K562 (cell line): ENCODE measurements around the gene THOC5. TPM values are rescaled to one million over a fixed set of nuclear protein-coding genes. Genes with fewer than 3 reads are reported as not detected.
A peak's percentile ranks its signal among the peaks of the same experiment; 100 is the strongest.

Experiments
- ATAC-seq: fragments of 200-7000 bp; cut with Tn5 transposase; 3 replicates; pipeline ENCODE4 v1.9.1; 2020; ENCODE audit warnings: moderate library complexity
- BruUV-seq: library from RNA; stranded (reverse); fragments of 400-500 nt; replicated peaks from 2 replicates; lab custom pipeline; 2021; lab: Mats Ljungman, UMichigan
- CTCF ChIA-PET: fragments of 300-600 bp; formaldehyde crosslinking; extraction: SDS; loops from one replicate; lab custom pipeline; 2021; ENCODE audit warnings: low intra/inter-chr PET ratio; lab: Yijun Ruan, JAX
- POLR2A ChIA-PET: fragments of 300-600, 350-650 bp; sonication (Branson Sonifier 250); formaldehyde crosslinking; extraction: SDS; loops from one replicate; lab custom pipeline; 2021; ENCODE audit warnings: antibody characterized with exemption, inconsistent platforms; lab: Yijun Ruan, JAX
- DNase-seq, 4 experiments: peaks; one replicate each; pipeline versions ENCODE4 v3.0.0 to v3.0.0-alpha.2; 2011 to 2018; ENCODE audit warnings: low spot score in 3 of 4, mixed read lengths in 3 of 4; ENCODE audit errors: extremely low read depth in 1 of 4
- FAIRE-seq: peaks from 2 replicates; lab custom pipeline; 2011; peaks lifted over from hg19 to GRCh38; lab: Jason Lieb, UNC
- H2AFZ ChIP-seq: 2 replicates; pipeline ENCODE4 v1.6.0; 2011; ENCODE audit warnings: low read depth, low read length, control low read depth, inconsistent platforms
- H3K27ac ChIP-seq: fragments of 200-600 bp; 3 replicates; pipeline ENCODE4 v1.8.0; 2011; ENCODE audit warnings: low read depth, mild to moderate bottlenecking, control low read depth, inconsistent platforms, low read length, moderate library complexity, mixed read lengths; ENCODE audit errors: extremely low read depth
- H3K27me3 ChIP-seq, 2 experiments: fragments of 300-600 bp in 1 of 2; 2 replicates in 1 of 2; 3 replicates in 1 of 2; pipeline versions ENCODE4 v1.6.0 to v1.8.0; 2011; ENCODE audit warnings: inconsistent platforms in 2 of 2, low read length in 2 of 2, mild to moderate bottlenecking in 1 of 2, mixed read lengths in 1 of 2, moderate library complexity in 1 of 2; ENCODE audit not compliant: control insufficient read depth in 2 of 2, insufficient read depth in 2 of 2
- H3K36me3 ChIP-seq: fragments of 300-600 bp; 3 replicates; pipeline ENCODE4 v1.8.0; 2011; ENCODE audit warnings: mild to moderate bottlenecking, low read length, inconsistent platforms; ENCODE audit not compliant: control insufficient read depth, insufficient read depth
- H3K4me1 ChIP-seq, 2 experiments: fragments of 200-600 bp in 1 of 2; replicated peaks in 1 of 2; 2 replicates in 1 of 2; 3 replicates in 1 of 2; pipeline versions ENCODE4 v1.5.1 to v1.8.0; 2011; ENCODE audit warnings: inconsistent platforms in 2 of 2, low read length in 2 of 2, mild to moderate bottlenecking in 1 of 2, mixed read lengths in 1 of 2, moderate library complexity in 1 of 2; ENCODE audit not compliant: control insufficient read depth in 2 of 2, insufficient read depth in 2 of 2
- H3K4me2 ChIP-seq: 2 replicates; pipeline ENCODE4 v1.6.1; 2011; ENCODE audit warnings: low read length, control low read depth, inconsistent platforms, mixed read lengths; ENCODE audit not compliant: insufficient read depth
- H3K4me3 ChIP-seq: fragments of 200-600 bp; sonication (generic), shearing (Covaris generic); 2 replicates; pipeline ENCODE4 v1.5.1; 2016; ENCODE audit warnings: control low read depth, inconsistent platforms
- H3K79me2 ChIP-seq: fragments of 200-600 bp; 3 replicates; pipeline ENCODE4 v1.8.0; 2011; ENCODE audit warnings: low read length, inconsistent platforms; ENCODE audit not compliant: control insufficient read depth, insufficient read depth
- H3K9ac ChIP-seq, 2 experiments: 2 replicates each; pipeline versions ENCODE4 v1.6.0 to v1.6.1; 2011; ENCODE audit warnings: low read depth in 2 of 2, low read length in 2 of 2, control low read depth in 1 of 2, inconsistent platforms in 1 of 2, mild to moderate bottlenecking in 1 of 2, mixed read lengths in 1 of 2; ENCODE audit not compliant: insufficient read depth in 1 of 2
- H3K9me1 ChIP-seq: one replicate; pipeline ENCODE4 v1.6.0; 2011; ENCODE audit warnings: inconsistent platforms, mild to moderate bottlenecking, low read length, moderate library complexity; ENCODE audit not compliant: control insufficient read depth, insufficient read depth
- H3K9me3 ChIP-seq: replicated peaks from 2 replicates; pipeline ENCODE4 v1.5.1; 2011; ENCODE audit warnings: low read depth, low read length, inconsistent platforms; ENCODE audit not compliant: control insufficient read depth, insufficient read depth
- H4K20me1 ChIP-seq: replicated peaks from 2 replicates; pipeline ENCODE4 v1.6.1; 2011; ENCODE audit warnings: low read length, inconsistent platforms, mixed read lengths; ENCODE audit not compliant: control insufficient read depth, insufficient read depth
- CBX2 ChIP-seq: fragments of 200-600 bp; sonication (generic); IDR thresholded peaks from one replicate; pipeline ENCODE4 v1.6.1; 2012; ENCODE audit warnings: mild to moderate bottlenecking, low read length, inconsistent platforms; ENCODE audit not compliant: insufficient read depth, poor library complexity, severe bottlenecking
- HNRNPUL1 ChIP-seq: fragments of 200-400 bp; formaldehyde crosslinking; IDR thresholded peaks from 2 replicates; pipeline ENCODE4 v1.6.1; 2017; ENCODE audit warnings: low read length
- MBD2 ChIP-seq: sonication (generic); IDR thresholded peaks from 2 replicates; pipeline ENCODE4 v1.6.1; 2016; ENCODE audit warnings: low read depth, borderline replicate concordance
- NFATC3 ChIP-seq: fragments of 450-650 bp; IDR thresholded peaks from 2 replicates; pipeline ENCODE4 v1.6.1; 2017; ENCODE audit warnings: mild to moderate bottlenecking
- NR3C1 ChIP-seq: sonication (generic); formaldehyde crosslinking; IDR thresholded peaks from 2 replicates; pipeline ENCODE4 v1.8.1; 2022; ENCODE audit warnings: missing genetic modification reagents
- PHB ChIP-seq: fragments of 250-450 bp; sonication (Bioruptor Pico); IDR thresholded peaks from 2 replicates; pipeline ENCODE4 v1.5.0; 2021
- POLR2G ChIP-seq: fragments of 200-400 bp; formaldehyde crosslinking; IDR thresholded peaks from 2 replicates; pipeline ENCODE4 v1.6.1; 2017; ENCODE audit warnings: low read depth, mild to moderate bottlenecking, antibody characterized with exemption, low read length, moderate library complexity
- RNF2 ChIP-seq: sonication (generic); IDR thresholded peaks from 2 replicates; pipeline ENCODE4 v1.6.1; 2016
- SAFB ChIP-seq: fragments of 200-400 bp; formaldehyde crosslinking; IDR thresholded peaks from 2 replicates; pipeline ENCODE4 v1.6.1; 2017; ENCODE audit warnings: low read depth, low read length, borderline replicate concordance
- SP2 ChIP-seq: IDR thresholded peaks from 2 replicates; pipeline ENCODE4 v1.6.1; 2011; ENCODE audit warnings: mild to moderate bottlenecking, low read depth, low read length, moderate library complexity; ENCODE audit not compliant: poor library complexity, severe bottlenecking; ENCODE audit errors: extremely low read depth
- TCF7 ChIP-seq: sonication (generic); IDR thresholded peaks from 2 replicates; pipeline ENCODE4 v1.6.1; 2016; ENCODE audit warnings: antibody characterized with exemption, borderline replicate concordance
- ZFP1 ChIP-seq: fragments of 450-650 bp; formaldehyde crosslinking; IDR thresholded peaks from 2 replicates; pipeline ENCODE4 v1.4.0; 2020; ENCODE audit warnings: mild to moderate bottlenecking, mixed read lengths
- ZKSCAN8 ChIP-seq: fragments of 200-800 bp; sonication (Bioruptor generic); IDR thresholded peaks from 2 replicates; pipeline ENCODE4 v1.6.1; 2016; ENCODE audit warnings: missing genetic modification characterization, missing compliant biosample characterization
- ZNF316 ChIP-seq: fragments of 450-650 bp; IDR thresholded peaks from 2 replicates; pipeline ENCODE4 v1.6.1; 2016
- WGBS: fragments of 100-300 bp; shearing (Covaris generic); methylation state at CpG from one replicate; pipeline ENCODE4 v1.1.6; 2016; ENCODE audit warnings: low coverage, mixed read lengths; ENCODE audit not compliant: insufficient coverage; ENCODE audit errors: missing lambda C conversion rate; 5-methylcytosine and 5-hydroxymethylcytosine counted together
- in situ Hi-C: fragments of 300-500 bp; cut with MboI; formaldehyde crosslinking; loops from 4 replicates; pipeline ENCODE4 v1.15.0; 2018; ENCODE audit warnings: inconsistent platforms, mixed read lengths
- intact Hi-C: fragments of 100-400 bp; cut with micrococcal nuclease; formaldehyde crosslinking; loops from 2 replicates; pipeline ENCODE4 v1.14.2; 2022
- polyA plus RNA-seq, 8 experiments: library from polyadenylated mRNA; depleted of rRNA in 4 of 8; stranded (reverse) in 5 of 8; unstranded in 3 of 8; fragments of >200 nt; fragmentation: Nextera tagmentation in 2 of 8; fragmentation: Illumina TruSeq in 1 of 8; extraction: Ambion mirVana in 2 of 8; extraction: Trizol in 1 of 8; gene quantifications; 2 replicates each; pipeline versions ENCODE4 v1.2.1 to v1.2.3, GENCODE V29; 2011 to 2014; ENCODE audit warnings: inconsistent platforms in 1 of 8, missing spikeins in 1 of 8
- total RNA-seq, 7 experiments: library from RNA; depleted of rRNA in 6 of 7; stranded (reverse); fragments of >200 nt in 6 of 7; fragmentation: Illumina TruSeq in 2 of 7; extraction: Trizol in 2 of 7; gene quantifications; 2 replicates each; pipeline versions ENCODE4 v1.2.1 to v1.2.3, GENCODE V29; 2011 to 2021; ENCODE audit warnings: low replicate concordance in 1 of 7
- TF ChIP-seq, protein P1 (sequence below), 3 experiments: IDR thresholded peaks in 2 of 3; conservative IDR thresholded peaks in 1 of 3; 2 replicates each; pipeline ENCODE4 v1.5.1; 2011 to 2012; ENCODE audit warnings: low read length in 3 of 3, mild to moderate bottlenecking in 3 of 3, control low read depth in 2 of 3, improper control_type of control experiment in 1 of 3, inconsistent platforms in 1 of 3, low read depth in 1 of 3, mixed read lengths in 1 of 3, moderate library complexity in 1 of 3; ENCODE audit not compliant: insufficient read depth in 2 of 3
- TF ChIP-seq, protein P2 (sequence below): fragments of 450-650 bp; conservative IDR thresholded peaks from 2 replicates; pipeline ENCODE4 v1.6.1; 2016; ENCODE audit warnings: missing genetic modification characterization, low read depth, mild to moderate bottlenecking, missing compliant biosample characterization, moderate library complexity
- TF ChIP-seq, protein P3 (sequence below), 2 experiments: IDR thresholded peaks in 1 of 2; conservative IDR thresholded peaks in 1 of 2; 2 replicates each; pipeline ENCODE4 v1.6.1; 2016; ENCODE audit warnings: low read depth in 2 of 2, mild to moderate bottlenecking in 1 of 2, missing compliant biosample characterization in 1 of 2, missing genetic modification characterization in 1 of 2, moderate library complexity in 1 of 2

The THOC5 gene
- total and polyA plus RNA-seq, 9 of the 15 experiments (the other 6 are each of a cell fraction or from before 2014, with no cell fraction given), result 45.3 to 96.5 (median 51.4) TPM

DNA sequence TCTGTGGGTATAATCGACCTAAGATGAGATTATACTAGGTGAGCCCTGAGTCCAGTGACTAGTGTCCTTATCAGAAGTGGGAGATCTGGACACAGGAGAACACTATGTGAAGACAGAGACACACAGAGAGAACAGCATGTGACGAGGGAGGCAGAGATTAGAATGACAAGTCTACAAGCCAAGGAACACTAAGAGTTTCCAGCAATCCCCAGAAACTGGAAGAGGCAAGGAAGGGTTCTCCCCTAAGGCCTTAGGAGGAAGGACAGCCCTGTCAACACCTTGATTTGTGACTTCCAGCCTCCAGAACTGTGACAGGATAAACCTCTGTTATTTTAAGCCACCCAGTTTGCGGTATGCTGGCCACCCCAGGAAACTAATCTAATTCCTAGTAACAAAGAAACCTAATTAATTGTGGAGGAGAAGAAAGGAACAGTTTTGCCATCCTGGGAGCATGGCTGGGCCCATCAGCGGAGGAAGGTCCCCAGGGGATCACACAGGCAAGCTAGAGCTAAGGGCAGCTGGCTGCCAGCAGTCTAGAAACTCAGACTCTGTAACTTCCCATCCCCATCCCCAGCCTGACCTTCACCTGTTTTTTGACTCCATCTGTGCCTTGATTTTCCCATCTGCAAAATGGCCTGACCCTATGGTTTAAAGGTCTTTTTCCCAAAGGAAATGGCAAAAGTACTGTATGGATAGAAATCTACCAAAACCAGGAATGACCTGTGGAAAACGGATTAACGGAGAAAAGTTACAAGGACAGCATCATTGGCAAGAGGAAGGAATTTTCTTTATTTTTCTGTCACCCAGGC lies 10.3 kb upstream of the THOC5 start:
- Histone ChIP-seq H4K20me1 (no peaks in the 10 kb centered on the region), H3K4me1 (peaks cover 3 to 11% of the 10 kb centered on the region in 2 experiments; a peak in 4 of 5 replicates), H3K4me3 (no peak overlapping the region), H3K79me2 (no peaks in the 10 kb centered on the region), H3K9me1 (no peaks in the 10 kb centered on the region), H3K4me2 (no peak overlapping the region), H3K27me3 (no peaks in the 10 kb centered on the region), H3K9ac (no peak overlapping the region), H3K27ac (no peak overlapping the region; the same call in 2 of the 3 replicates), H3K36me3 (peaks cover 23% of the 10 kb centered on the region; the same call in 1 of the 3 replicates), H3K9me3 (no peaks in the 10 kb centered on the region), H2AFZ (no peak overlapping the region)
- POLR2A ChIA-PET, result interaction anchor here (1.1 kb wide), 1 partner anchor 14 kb away, joined by 3 read pairs; no protein-coding TSS in a partner anchor
- FAIRE-seq (peak; percentile 71), DNase-seq (peak in 1 of 4 experiments; percentile 38), ATAC-seq (peak; percentile 72)
- intact Hi-C loops (no loop called here), in situ Hi-C loops (no loop called here)
- BruUV-seq, result no TSS peak
- CTCF ChIA-PET, result no interaction called here
- WGBS, result 39% methylated on average over 6 of the region's 6 CpGs
- TF ChIP-seq ZFP1 (CRISPR knock-in tag) (no peak), TCF7 (no peak), POLR2G (no peak), ZNF316 (no peak), SP2 (no peak), NFATC3 (no peak), CBX2 (no peak), SAFB (no peak), MBD2 (no peak), HNRNPUL1 (no peak), ZKSCAN8 (no peak), NR3C1 (CRISPR knock-in tag) (no peak), PHB (CRISPR knock-in tag) (no peak), RNF2 (no peak)
- TF ChIP-seq, protein P1, sequence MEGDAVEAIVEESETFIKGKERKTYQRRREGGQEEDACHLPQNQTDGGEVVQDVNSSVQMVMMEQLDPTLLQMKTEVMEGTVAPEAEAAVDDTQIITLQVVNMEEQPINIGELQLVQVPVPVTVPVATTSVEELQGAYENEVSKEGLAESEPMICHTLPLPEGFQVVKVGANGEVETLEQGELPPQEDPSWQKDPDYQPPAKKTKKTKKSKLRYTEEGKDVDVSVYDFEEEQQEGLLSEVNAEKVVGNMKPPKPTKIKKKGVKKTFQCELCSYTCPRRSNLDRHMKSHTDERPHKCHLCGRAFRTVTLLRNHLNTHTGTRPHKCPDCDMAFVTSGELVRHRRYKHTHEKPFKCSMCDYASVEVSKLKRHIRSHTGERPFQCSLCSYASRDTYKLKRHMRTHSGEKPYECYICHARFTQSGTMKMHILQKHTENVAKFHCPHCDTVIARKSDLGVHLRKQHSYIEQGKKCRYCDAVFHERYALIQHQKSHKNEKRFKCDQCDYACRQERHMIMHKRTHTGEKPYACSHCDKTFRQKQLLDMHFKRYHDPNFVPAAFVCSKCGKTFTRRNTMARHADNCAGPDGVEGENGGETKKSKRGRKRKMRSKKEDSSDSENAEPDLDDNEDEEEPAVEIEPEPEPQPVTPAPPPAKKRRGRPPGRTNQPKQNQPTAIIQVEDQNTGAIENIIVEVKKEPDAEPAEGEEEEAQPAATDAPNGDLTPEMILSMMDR (IDR thresholded peaks at IDR 0.05 in 2 of 3, conservative IDR thresholded peaks at IDR 0.05 in 1 of 3; ENCODE audit: insufficient read depth in 2 of 3, low read depth in 1 of 3, low read length in 3 of 3), result no peak
- TF ChIP-seq, protein P2, sequence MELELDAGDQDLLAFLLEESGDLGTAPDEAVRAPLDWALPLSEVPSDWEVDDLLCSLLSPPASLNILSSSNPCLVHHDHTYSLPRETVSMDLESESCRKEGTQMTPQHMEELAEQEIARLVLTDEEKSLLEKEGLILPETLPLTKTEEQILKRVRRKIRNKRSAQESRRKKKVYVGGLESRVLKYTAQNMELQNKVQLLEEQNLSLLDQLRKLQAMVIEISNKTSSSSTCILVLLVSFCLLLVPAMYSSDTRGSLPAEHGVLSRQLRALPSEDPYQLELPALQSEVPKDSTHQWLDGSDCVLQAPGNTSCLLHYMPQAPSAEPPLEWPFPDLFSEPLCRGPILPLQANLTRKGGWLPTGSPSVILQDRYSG, result no peak
- TF ChIP-seq, protein P3, sequence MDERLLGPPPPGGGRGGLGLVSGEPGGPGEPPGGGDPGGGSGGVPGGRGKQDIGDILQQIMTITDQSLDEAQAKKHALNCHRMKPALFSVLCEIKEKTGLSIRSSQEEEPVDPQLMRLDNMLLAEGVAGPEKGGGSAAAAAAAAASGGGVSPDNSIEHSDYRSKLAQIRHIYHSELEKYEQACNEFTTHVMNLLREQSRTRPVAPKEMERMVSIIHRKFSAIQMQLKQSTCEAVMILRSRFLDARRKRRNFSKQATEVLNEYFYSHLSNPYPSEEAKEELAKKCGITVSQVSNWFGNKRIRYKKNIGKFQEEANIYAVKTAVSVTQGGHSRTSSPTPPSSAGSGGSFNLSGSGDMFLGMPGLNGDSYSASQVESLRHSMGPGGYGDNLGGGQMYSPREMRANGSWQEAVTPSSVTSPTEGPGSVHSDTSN (CRISPR knock-in tag; IDR thresholded peaks at IDR 0.05; ENCODE audit: low read depth), result no peak
- TF ChIP-seq, protein P3 (tag; conservative IDR thresholded peaks at IDR 0.05; ENCODE audit: low read depth), result peak; percentile 71
